ENCODE data around the gene RNPEPL1.

The RNPEPL1 gene

GRCh38 chr2:240568678-240569522 is 616 bp downstream of the RNPEPL1 start (continued):
- TF ChIP-seq ZBTB26 (tag by site-specific recombination; optimal IDR thresholded peaks at IDR 0.05) = peak; percentile 34
- TF ChIP-seq PBX3 (CRISPR knock-in tag; IDR thresholded peaks at IDR 0.05) = peak; percentile 37; the same call in 1 of the 2 replicates

- Histone ChIP-seq H3K4me3 (ENCODE audit: low read depth, low read length) (peak overlapping the region; percentile 51; the same call in 1 of the 2 replicates), H3K4me1 (ENCODE audit: control insufficient read depth, insufficient read depth, low read length) (peaks cover 4% of the 10 kb centered on the region), H3K9me3 (ENCODE audit: control insufficient read depth, insufficient read depth, low read depth, low read length) (no peaks in the 10 kb centered on the region), H3K27ac (ENCODE audit: extremely low read depth, low read depth, low read length) (no peak overlapping the region), H3K36me3 (ENCODE audit: control insufficient read depth in 2 of 2, insufficient read depth in 1 of 2, low read length in 2 of 2) (peaks cover 0 to 8% of the 10 kb centered on the region in 2 experiments; a peak in 1 of 3 replicates)
- ChIA-PET CTCF (interaction anchor here (0.7 to 1.1 kb wide), 2 partner anchors 10 to 35 kb away, joined by 3 to 4 read pairs; no protein-coding TSS in a partner anchor), POLR2A (interaction anchor here (0.6 to 1.3 kb wide), 4 partner anchors 9 to 26 kb away, joined by 3 to 7 read pairs (median 4); no protein-coding TSS in a partner anchor)
- TF ChIP-seq ZNF138 (tag by site-specific recombination; IDR thresholded peaks at IDR 0.05; ENCODE audit: borderline replicate concordance) = no peak
- TF ChIP-seq PRDM4 (tag by site-specific recombination; IDR thresholded peaks at IDR 0.05) = no peak
- TF ChIP-seq ZFHX2 (tag by site-specific recombination; conservative IDR thresholded peaks at IDR 0.05) = no peak
- no peak for TF ChIP-seq CTCF (tag by site-specific recombination; IDR thresholded peaks at IDR 0.05)
- no peak for TF ChIP-seq PATZ1 (tag by site-specific recombination; IDR thresholded peaks at IDR 0.05)
- TF ChIP-seq ZNF629 (tag by site-specific recombination; IDR thresholded peaks at IDR 0.05) = no peak
- TF ChIP-seq ZBTB48 (tag by site-specific recombination; IDR thresholded peaks at IDR 0.05) = no peak
- TF ChIP-seq KLF7 (tag by site-specific recombination; IDR thresholded peaks at IDR 0.05; ENCODE audit: borderline replicate concordance) = no peak
- no peak for TF ChIP-seq ZNF548 (tag by site-specific recombination; IDR thresholded peaks at IDR 0.05)
- no peak for TF ChIP-seq ZNF610 (tag by site-specific recombination; IDR thresholded peaks at IDR 0.05; ENCODE audit: borderline replicate concordance)
- TF ChIP-seq ZNF514 (tag by site-specific recombination; IDR thresholded peaks at IDR 0.05) = no peak
Measured at GRCh38 chr2:240569523-240569997, 1.3 kb downstream of the RNPEPL1 start.
